Measurements from ENCODE around the gene TUBGCP2.

Gene TUBGCP2

DNA sequence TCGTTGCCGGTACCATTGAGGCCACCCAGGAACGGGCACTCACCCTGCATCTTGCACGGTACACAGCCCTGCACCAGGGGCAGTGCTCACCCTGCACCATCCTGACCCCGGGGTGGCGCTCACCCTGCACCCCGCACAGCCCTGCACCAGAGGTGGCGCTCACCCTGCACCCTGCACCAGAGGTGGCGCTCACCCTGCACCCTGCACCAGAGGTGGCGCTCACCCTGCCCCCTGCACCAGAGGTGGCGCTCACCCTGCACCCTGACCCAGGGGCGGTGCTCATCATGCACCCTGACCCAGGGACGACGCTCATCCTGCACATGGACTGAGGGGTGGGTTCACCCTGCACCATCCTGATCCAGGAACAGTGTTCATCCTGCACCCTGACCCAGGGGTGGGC, 6.4 kb downstream of the TUBGCP2 start:
- no peak for DNase-seq (ENCODE audit: low read depth, low spot score)

GRCh38 chr10:133299738-133300137, 8.9 kb downstream of the TUBGCP2 start:
- DNase-seq (ENCODE audit: low read depth, low spot score), result no peak

- no peak for DNase-seq (ENCODE audit: low read depth, low spot score)
Observed at GRCh38 chr10:133299224-133299623, 9.4 kb downstream of the TUBGCP2 start.

DNA sequence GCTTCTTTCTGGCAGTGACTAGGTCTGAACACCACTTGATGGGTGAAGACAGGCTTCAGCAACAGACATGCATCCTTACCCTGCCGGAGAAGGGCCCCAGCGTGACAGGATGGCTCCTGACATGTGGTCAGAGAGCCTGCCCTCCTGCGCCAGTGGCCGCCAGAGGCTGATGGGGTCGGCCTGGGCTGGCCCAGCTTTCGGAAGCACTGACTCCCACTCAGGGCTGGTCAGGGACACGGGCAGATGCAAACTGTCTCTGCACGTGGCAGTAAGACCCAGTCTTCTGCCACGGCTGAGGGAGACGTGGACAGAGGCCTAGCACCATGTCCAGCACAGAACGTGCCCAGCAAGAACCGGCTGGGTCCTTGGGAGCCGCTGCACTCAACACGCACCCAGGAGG, 10.2 kb downstream of the TUBGCP2 start:
- DNase-seq (ENCODE audit: low read depth, low spot score), result no peak

DNA sequence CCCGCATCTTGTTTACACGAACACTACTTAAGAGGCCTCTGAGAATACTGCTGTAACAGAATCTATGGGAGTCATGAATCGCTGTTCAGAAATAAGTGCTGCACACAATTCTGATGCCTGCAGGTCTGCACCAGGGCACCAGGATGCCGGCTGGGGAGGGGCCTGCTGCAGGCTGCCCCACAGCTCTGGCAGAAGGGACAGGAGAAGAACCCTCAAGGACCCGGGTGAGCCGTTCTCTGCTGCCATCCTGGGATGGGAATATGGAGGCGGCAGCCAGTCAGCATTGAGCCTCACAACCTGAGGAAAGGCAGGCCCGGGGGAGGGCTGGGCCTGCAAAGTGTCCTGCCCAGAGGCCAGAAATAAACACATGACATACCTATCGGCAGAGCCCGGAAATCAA, 11.2 kb downstream of the TUBGCP2 start:
- DNase-seq (ENCODE audit: low read depth, low spot score), result no peak

- DNase-seq (ENCODE audit: low read depth, low spot score), result no peak
Observed at GRCh38 chr10:133295426-133296320, 13.0 kb downstream of the TUBGCP2 start.

DNA sequence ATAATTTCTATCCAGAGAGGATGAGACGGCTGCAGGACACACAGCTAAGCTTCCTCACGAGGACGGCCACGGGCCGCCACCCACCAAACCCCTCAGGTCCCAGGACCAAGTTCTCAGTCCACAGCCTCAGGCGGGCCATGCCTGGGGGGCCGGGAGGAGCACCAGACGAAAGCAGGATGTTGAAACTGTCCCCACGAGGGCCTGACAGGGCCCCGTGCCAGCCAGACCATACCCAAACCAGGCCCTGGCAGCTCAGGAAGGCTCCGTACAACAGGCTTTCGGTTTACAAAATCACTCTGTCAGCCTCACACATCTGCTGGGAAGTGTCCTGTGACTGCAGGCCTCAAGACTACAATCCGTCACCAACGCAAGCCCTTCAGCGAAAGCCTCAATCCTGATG, 14.5 kb downstream of the TUBGCP2 start:
- DNase-seq (ENCODE audit: low read depth, low spot score), result no peak

GRCh38 chr10:133293810-133294119, 14.9 kb downstream of the TUBGCP2 start:
- DNase-seq (ENCODE audit: low read depth, low spot score), result no peak

- no peak for DNase-seq (ENCODE audit: low read depth, low spot score)
Observed at GRCh38 chr10:133292919-133293809, 15.5 kb downstream of the TUBGCP2 start.

- DNase-seq (ENCODE audit: low read depth, low spot score), result no peak
Observed at GRCh38 chr10:133289761-133290160, 18.9 kb downstream of the TUBGCP2 start.

DNA sequence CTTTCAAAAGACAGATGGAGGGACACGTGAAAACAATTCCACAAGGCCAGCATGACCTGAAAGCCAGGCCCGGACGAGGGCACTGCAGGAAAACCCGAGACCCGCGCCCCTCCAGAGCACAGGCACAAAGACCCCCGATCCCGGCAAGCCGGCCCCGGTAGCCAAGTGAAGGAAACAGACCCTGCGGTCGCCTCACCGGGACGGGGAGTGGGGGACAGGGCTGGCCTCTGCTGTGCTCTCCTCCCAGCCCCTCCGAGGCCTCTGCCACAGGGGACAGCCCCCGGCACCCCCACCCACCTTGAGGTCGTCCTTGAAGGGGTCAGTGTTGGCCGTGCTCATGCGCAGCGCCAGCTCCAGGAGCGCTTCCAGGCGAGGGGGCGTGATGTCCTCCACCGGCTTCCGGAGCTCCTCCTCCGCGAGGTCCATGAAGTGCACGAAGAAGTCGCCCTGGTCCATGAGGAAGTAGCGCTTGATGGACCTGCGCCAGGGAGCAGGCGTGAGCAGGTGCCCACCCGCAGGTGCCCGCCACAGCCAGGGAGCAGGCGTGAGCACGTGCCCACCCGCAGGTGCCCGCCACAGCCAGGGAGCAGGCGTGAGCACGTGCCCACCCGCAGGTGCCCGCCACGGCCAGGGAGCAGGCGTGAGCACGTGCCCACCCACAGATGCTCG, 20.7 kb downstream of the TUBGCP2 start:
- DNase-seq (ENCODE audit: low read depth, low spot score), result no peak

DNA sequence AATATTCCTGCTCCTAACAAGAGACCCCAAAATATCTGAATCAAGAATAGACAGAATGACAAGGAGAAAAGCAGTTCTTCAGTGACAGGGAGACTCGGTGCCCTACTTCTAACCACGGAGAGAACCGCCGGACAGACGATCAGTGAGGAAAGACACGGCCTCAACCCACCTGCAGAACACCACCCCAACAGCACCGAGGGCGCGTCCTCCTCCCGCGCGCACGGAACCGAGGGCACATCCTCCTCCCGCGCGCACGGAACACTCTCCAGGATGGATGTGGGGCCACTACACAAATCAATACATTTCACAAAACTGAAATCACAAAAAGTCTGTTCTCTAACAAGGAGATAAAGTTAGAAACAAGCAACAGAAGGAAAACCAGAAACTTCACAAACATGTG, 22.3 kb downstream of the TUBGCP2 start:
- no peak for DNase-seq (ENCODE audit: low read depth, low spot score)

DNA sequence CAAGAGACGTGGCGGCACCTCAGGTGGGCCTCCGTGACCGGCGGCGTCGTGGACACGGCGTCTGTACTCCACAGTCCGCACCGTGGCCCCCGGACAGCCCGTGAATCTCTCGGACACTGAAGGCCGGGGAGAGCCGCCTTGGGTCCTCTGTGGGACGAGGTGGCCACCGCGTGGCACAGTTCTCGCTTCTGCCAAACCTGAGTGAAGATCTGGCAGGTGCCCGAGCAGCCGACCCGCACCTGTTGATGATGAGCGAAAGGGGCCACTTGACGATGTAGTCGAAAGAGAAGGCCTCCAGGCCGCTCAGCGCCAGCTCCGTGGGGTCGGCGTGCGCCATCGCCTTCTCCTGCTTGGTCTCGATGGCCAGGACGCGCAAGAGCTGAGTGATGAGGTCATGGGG, 23.5 kb downstream of the TUBGCP2 start:
- no peak for DNase-seq (ENCODE audit: low read depth, low spot score)

- no peak for DNase-seq (ENCODE audit: low read depth, low spot score)
Observed at GRCh38 chr10:133283931-133284330, 24.7 kb downstream of the TUBGCP2 start.

- no peak for DNase-seq (ENCODE audit: low read depth, low spot score)
Observed at GRCh38 chr10:133282846-133283390, 25.8 kb downstream of the TUBGCP2 start.

- DNase-seq (ENCODE audit: low read depth, low spot score), result no peak
Observed at GRCh38 chr10:133281628-133282372, 26.9 kb downstream of the TUBGCP2 start.

GRCh38 chr10:133281084-133281483, 27.6 kb downstream of the TUBGCP2 start:
- DNase-seq (ENCODE audit: low read depth, low spot score), result no peak

DNA sequence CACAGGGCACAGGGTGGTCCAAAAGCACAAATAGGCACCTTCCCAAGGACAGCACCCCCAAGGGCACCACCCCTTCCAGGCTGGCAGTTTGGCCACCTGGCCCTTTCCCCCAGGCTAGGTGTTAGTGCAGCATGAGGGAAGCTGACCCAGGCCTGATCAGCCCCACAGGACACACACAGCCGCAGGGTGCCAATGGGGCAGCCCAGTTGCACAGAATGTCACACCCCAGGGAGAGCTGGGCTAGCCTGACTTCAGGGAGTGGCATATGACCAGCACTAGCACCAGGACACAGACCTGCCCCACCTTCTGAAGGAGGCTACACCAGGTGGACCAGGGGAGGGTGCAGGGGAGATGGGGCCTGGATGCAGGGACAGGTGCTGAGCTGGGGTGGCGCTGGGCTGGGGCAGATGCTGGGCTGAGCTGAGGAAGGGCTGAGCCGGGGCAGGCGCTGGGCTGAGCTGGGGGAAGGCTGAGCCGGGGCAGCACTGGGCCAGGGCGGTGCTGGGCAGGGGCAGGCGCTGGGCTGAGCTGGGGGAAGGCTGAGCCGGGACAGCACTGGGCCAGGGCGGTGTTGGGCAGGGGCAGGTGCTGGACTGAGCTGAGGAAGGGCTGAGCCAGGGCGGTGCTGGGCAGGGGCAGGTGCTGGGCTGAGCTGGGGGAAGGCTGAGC, 28.1 kb downstream of the TUBGCP2 start:
- DNase-seq (ENCODE audit: low read depth, low spot score), result no peak

- DNase-seq (ENCODE audit: low read depth, low spot score), result no peak
Observed at GRCh38 chr10:133279326-133280226, 29.1 kb downstream of the TUBGCP2 start.
